AG08396 (cell line): ENCODE results near the gene CDCA8.
"Not testable (repeated sequence)": the region's sequence is repeated elsewhere in the genome, so short reads cannot be mapped to it uniquely, and the experiment has no call there.

ENCODE experiments used
- DNase-seq: peaks from one replicate; pipeline ENCODE4 v3.0.0; 2012; ENCODE audit warnings: low spot score, mixed read lengths

The CDCA8 gene

GRCh38 chr1:37673920-37674319, 18.4 kb upstream of the CDCA8 start:
- no peak for DNase-seq

GRCh38 chr1:37676281-37677142, 15.8 kb upstream of the CDCA8 start:
- no peak for DNase-seq

GRCh38 chr1:37677143-37677439, 15.2 kb upstream of the CDCA8 start:
- DNase-seq, result no peak

GRCh38 chr1:37677808-37678207, 14.5 kb upstream of the CDCA8 start:
- no peak for DNase-seq

GRCh38 chr1:37680933-37681332, 11.4 kb upstream of the CDCA8 start:
- no peak for DNase-seq

GRCh38 chr1:37682334-37682987, 9.9 kb upstream of the CDCA8 start:
- DNase-seq, result peak; percentile 61

- not testable (repeated sequence) for DNase-seq
Observed at GRCh38 chr1:37684182-37684581, 8.1 kb upstream of the CDCA8 start.

GRCh38 chr1:37685722-37686121, 6.6 kb upstream of the CDCA8 start:
- no peak for DNase-seq

GRCh38 chr1:37687764-37688163, 4.6 kb upstream of the CDCA8 start:
- not testable (repeated sequence) for DNase-seq

GRCh38 chr1:37688926-37689325, 3.4 kb upstream of the CDCA8 start:
- no peak for DNase-seq

GRCh38 chr1:37691497-37692077, 729 bp upstream of the CDCA8 start:
- DNase-seq, result peak; percentile 25

- DNase-seq, result no peak
Observed at GRCh38 chr1:37692834-37693175, 489 bp downstream of the CDCA8 start.

GRCh38 chr1:37697090-37697489, 4.8 kb downstream of the CDCA8 start:
- no peak for DNase-seq

GRCh38 chr1:37697737-37698136, 5.4 kb downstream of the CDCA8 start:
- no peak for DNase-seq

GRCh38 chr1:37699147-37699546, 6.8 kb downstream of the CDCA8 start:
- no peak for DNase-seq

- no peak for DNase-seq
Observed at GRCh38 chr1:37701051-37701450, 8.7 kb downstream of the CDCA8 start.

- DNase-seq, result no peak
Observed at GRCh38 chr1:37703061-37703460, 10.7 kb downstream of the CDCA8 start.

- DNase-seq, result no peak
Observed at GRCh38 chr1:37704966-37705365, 12.7 kb downstream of the CDCA8 start.

GRCh38 chr1:37705399-37705798, 13.1 kb downstream of the CDCA8 start:
- DNase-seq, result no peak

- no peak for DNase-seq
Observed at GRCh38 chr1:37708471-37708870, 16.2 kb downstream of the CDCA8 start.

GRCh38 chr1:37714226-37714625, 21.9 kb downstream of the CDCA8 start:
- no peak for DNase-seq

- DNase-seq, result no peak
Observed at GRCh38 chr1:37714689-37715088, 22.4 kb downstream of the CDCA8 start.

- no peak for DNase-seq
Observed at GRCh38 chr1:37716321-37716720, 24.0 kb downstream of the CDCA8 start.

GRCh38 chr1:37717631-37718030, 25.3 kb downstream of the CDCA8 start:
- DNase-seq, result no peak
